Nephron progenitor cell (in vitro differentiated cells): ENCODE measurements around the gene FXYD7.

Source experiments
- DNase-seq: peaks from one replicate; pipeline ENCODE4 v3.0.0; 2021
- H3K27ac Mint-ChIP-seq: 2 replicates; pipeline ENCODE4 v1.8.0; 2021; ENCODE audit warnings: mild to moderate bottlenecking, moderate library complexity, mixed read lengths
- H3K27me3 Mint-ChIP-seq: 2 replicates; pipeline ENCODE4 v1.8.0; 2021; ENCODE audit warnings: mild to moderate bottlenecking, low read depth, mixed read lengths; ENCODE audit not compliant: poor library complexity
- H3K36me3 Mint-ChIP-seq: 2 replicates; pipeline ENCODE4 v1.8.0; 2021; ENCODE audit warnings: low read depth, mixed read lengths
- H3K4me1 Mint-ChIP-seq: 2 replicates; pipeline ENCODE4 v1.8.0; 2021; ENCODE audit warnings: mixed read lengths
- H3K4me3 Mint-ChIP-seq: 2 replicates; pipeline ENCODE4 v1.8.0; 2021; ENCODE audit warnings: mild to moderate bottlenecking, moderate library complexity, mixed read lengths
- H3K9me3 Mint-ChIP-seq: 2 replicates; pipeline ENCODE4 v1.8.0; 2021; ENCODE audit warnings: mild to moderate bottlenecking, moderate library complexity, mixed read lengths
- TF ChIP-seq, protein P1 (sequence below): fragments of 200-600 bp; sonication (generic); IDR thresholded peaks from 2 replicates; pipeline ENCODE4 v1.5.0; 2021; ENCODE audit warnings: antibody characterized with exemption

The FXYD7 gene

DNA sequence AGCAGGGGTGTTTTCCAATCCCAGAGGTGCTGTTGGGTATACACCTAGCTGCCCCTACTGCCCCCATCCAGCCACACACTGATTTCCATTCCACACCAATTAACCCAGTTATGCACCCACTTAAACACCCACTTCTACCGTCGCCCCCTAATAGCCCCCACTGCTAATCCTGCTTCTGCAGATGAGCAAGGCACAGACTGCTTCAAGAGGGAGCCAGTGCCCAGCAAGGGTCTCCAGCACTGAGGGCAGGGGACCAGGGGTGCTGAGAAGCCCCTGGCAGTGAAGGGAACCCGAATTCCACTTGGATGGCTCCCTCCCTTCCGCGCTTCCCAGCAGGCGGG lies 1.2 kb downstream of the FXYD7 start:
- TF ChIP-seq, protein P1, sequence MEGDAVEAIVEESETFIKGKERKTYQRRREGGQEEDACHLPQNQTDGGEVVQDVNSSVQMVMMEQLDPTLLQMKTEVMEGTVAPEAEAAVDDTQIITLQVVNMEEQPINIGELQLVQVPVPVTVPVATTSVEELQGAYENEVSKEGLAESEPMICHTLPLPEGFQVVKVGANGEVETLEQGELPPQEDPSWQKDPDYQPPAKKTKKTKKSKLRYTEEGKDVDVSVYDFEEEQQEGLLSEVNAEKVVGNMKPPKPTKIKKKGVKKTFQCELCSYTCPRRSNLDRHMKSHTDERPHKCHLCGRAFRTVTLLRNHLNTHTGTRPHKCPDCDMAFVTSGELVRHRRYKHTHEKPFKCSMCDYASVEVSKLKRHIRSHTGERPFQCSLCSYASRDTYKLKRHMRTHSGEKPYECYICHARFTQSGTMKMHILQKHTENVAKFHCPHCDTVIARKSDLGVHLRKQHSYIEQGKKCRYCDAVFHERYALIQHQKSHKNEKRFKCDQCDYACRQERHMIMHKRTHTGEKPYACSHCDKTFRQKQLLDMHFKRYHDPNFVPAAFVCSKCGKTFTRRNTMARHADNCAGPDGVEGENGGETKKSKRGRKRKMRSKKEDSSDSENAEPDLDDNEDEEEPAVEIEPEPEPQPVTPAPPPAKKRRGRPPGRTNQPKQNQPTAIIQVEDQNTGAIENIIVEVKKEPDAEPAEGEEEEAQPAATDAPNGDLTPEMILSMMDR: no peak
- H3K27ac Mint-ChIP-seq: no peak overlapping the region
- H3K9me3 Mint-ChIP-seq: no peaks in the 10 kb centered on the region
- H3K4me1 Mint-ChIP-seq: peaks cover 40% of the 10 kb centered on the region
- peak overlapping the region; percentile 36 for H3K4me3 Mint-ChIP-seq
- no peak for DNase-seq
- H3K36me3 Mint-ChIP-seq: no peaks in the 10 kb centered on the region
- H3K27me3 Mint-ChIP-seq: peaks cover 67% of the 10 kb centered on the region

DNA sequence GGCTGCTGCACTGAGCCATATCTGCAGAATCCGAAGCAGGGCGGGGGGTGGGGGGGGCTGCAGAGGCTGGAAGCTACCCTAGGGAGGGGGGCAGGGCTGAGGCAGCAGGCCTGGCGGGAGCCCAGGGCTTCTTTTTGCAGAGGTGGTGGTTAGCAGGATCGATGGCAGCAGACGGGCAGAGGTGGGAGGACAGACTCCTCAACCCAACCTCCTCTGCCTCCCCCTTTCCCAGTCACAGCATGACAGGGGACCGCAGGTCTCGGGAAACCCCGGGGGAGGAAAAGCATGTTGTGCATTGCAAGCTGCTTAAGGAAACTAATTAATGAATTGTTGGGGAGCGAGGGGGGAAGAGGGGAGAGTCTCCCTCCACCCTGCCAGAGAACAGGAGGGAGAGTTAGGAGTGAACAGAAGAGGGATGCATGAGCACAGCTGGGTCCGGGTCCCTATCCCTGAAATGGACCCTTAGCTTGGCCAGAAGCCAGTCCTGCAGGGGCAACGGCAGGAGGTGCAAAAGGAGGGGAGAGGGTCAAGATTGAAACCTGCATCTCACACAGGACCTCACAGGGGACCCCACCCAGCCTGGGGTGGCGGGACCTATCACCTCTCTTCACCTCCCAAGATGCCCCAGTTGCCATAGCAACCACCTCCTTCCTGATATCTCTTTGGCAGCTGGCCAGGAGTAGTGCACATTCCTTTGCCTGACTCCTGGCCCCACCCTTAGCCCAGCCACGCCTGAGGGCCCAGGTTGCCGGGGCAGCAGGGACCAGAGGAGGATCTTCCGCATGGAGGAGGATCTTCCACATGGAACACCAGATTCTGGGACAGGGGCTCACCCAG lies 1.8 kb downstream of the FXYD7 start:
- Mint-ChIP-seq H3K9me3 (no peaks in the 10 kb centered on the region), H3K27me3 (peaks cover 69% of the 10 kb centered on the region), H3K4me3 (no peak overlapping the region), H3K27ac (no peak overlapping the region), H3K4me1 (peaks cover 36% of the 10 kb centered on the region), H3K36me3 (no peaks in the 10 kb centered on the region)
- TF ChIP-seq, protein P1: no peak
- DNase-seq: peak; percentile 64

DNA sequence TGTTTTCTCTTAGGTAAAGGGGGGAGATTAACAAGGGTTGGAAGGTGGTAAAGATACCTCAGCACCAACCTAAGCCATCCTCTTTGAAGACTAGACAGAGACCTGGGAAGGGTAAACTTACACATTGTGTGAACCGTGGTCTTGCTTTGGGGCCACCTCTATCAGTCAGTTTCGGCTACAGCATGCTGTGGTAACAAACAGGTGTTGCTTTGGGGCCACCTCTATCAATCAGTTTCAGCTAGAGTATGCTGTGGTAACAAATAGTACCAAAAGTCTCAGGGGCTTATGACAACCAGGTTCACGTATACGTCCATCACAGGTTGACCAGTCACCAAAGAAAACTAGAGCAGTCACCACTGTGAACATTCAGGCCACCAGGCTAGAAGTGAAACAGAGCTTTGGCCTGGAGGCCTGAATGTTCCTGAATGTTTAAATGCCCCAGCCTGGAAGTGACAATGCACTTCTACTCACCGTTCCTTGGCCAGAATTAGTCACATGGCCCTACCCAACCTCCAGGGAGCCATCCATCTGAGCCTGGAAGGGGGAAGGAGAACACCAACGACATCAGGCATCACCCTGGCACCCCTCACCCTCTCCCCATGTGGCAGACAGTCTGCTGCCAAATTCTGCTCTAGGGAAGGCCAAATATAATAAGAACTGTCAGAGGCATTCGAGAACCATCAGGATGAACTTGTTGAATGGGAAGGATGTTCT lies 3.8 kb downstream of the FXYD7 start:
- no peak overlapping the region for H3K27ac Mint-ChIP-seq
- no peaks in the 10 kb centered on the region for H3K9me3 Mint-ChIP-seq
- TF ChIP-seq, protein P1: no peak
- peaks cover 40% of the 10 kb centered on the region for H3K4me1 Mint-ChIP-seq
- no peak overlapping the region for H3K4me3 Mint-ChIP-seq
- no peaks in the 10 kb centered on the region for H3K36me3 Mint-ChIP-seq
- DNase-seq: no peak
- peaks cover 69% of the 10 kb centered on the region for H3K27me3 Mint-ChIP-seq

DNA sequence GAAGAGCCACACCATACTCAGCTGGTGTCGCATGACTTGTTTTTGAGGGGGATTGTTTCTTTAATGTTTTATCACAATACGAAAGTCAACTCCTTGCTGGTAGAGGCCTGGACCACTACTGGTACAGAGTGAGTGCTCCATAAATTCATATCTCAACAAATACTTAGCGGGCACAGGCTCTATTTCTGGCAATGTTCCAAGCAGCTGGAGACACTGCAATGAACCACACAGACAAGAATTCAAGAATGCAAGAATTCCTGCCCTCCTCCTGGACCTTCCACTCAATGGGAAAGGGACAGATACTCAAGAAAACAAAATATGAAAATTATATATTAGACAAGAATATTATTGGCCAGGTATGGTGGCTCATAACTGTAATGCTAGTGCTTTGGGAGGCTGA lies 6.4 kb downstream of the FXYD7 start:
- H3K27me3 Mint-ChIP-seq: peaks cover 61% of the 10 kb centered on the region
- TF ChIP-seq, protein P1: no peak
- H3K4me3 Mint-ChIP-seq: no peak overlapping the region
- no peaks in the 10 kb centered on the region for H3K9me3 Mint-ChIP-seq
- no peaks in the 10 kb centered on the region for H3K36me3 Mint-ChIP-seq
- H3K27ac Mint-ChIP-seq: no peak overlapping the region
- H3K4me1 Mint-ChIP-seq: peaks cover 54% of the 10 kb centered on the region
- no peak for DNase-seq

DNA sequence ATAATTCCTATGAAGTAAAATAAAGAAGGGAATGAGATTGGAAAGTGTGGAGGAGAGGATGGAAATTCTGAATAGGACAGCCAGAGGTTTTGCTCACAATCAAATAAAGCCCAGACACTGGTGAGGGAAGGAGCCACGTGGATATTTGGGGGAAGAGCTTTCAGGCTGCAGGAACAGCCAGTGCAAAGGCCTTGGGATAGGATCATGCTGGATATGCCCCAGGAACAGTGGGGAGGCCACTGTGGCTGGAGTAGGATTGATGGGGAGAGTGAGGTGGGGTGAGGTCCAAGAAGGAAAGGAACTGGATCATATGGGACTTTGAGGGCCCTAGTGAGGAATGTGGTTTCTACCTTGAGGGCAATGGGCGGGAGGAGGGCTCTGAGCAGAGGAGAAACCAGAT lies 7.4 kb downstream of the FXYD7 start:
- Mint-ChIP-seq H3K9me3 (no peaks in the 10 kb centered on the region), H3K27ac (no peak overlapping the region), H3K4me1 (peaks cover 54% of the 10 kb centered on the region), H3K36me3 (no peaks in the 10 kb centered on the region), H3K4me3 (no peak overlapping the region), H3K27me3 (peaks cover 61% of the 10 kb centered on the region)
- no peak for DNase-seq
- TF ChIP-seq, protein P1: no peak
